HepG2 (cell line): ENCODE data around the gene FKBP1A. TPM values are rescaled to one million over a fixed set of nuclear protein-coding genes. Genes with fewer than 3 reads are reported as not detected.

Source experiments
- ATAC-seq: fragments of 200-7000 bp; cut with Tn5 transposase; 3 replicates; pipeline ENCODE4 v1.9.1; 2020; ENCODE audit warnings: mild to moderate bottlenecking, moderate library complexity
- BruUV-seq: library from RNA; stranded (reverse); fragments of 400-500 nt; replicated peaks from 2 replicates; lab custom pipeline; 2021; lab: Mats Ljungman, UMichigan
- CTCF ChIA-PET: fragments of 300-600 bp; formaldehyde crosslinking; extraction: SDS; loops from one replicate; lab custom pipeline; 2021; ENCODE audit warnings: low total read pairs, inconsistent platforms, low intra/inter-chr PET ratio; lab: Yijun Ruan, JAX
- POLR2A ChIA-PET: fragments of 350-600 bp; sonication (Branson Sonifier 250); formaldehyde crosslinking; loops from one replicate; lab custom pipeline; 2020; ENCODE audit warnings: antibody characterized with exemption, inconsistent platforms; lab: Yijun Ruan, JAX
- DNase-seq: peaks from one replicate; pipeline ENCODE4 v3.0.0-alpha.2; 2015; ENCODE audit warnings: low spot score
- FAIRE-seq: peaks from 3 replicates; lab custom pipeline; 2011; peaks lifted over from hg19 to GRCh38; lab: Jason Lieb, UNC
- H2AFZ ChIP-seq: one replicate; pipeline ENCODE4 v1.6.1; 2011; ENCODE audit warnings: low read length, inconsistent platforms
- H3K27ac ChIP-seq: fragments of 300-600 bp; 3 replicates; pipeline ENCODE4 v1.8.0; 2011; ENCODE audit warnings: mixed run types, mild to moderate bottlenecking, mixed read lengths, low read length, inconsistent platforms; ENCODE audit not compliant: insufficient read depth; ENCODE audit errors: extremely low read length
- H3K27me3 ChIP-seq, 2 experiments: fragments of 200-600 bp in 1 of 2; 2 replicates in 1 of 2; 3 replicates in 1 of 2; pipeline versions ENCODE4 v1.6.0 to v1.8.0; 2011; ENCODE audit warnings: low read length in 2 of 2, mild to moderate bottlenecking in 2 of 2, moderate library complexity in 2 of 2, inconsistent platforms in 1 of 2; ENCODE audit not compliant: insufficient read depth in 2 of 2, control insufficient read depth in 1 of 2
- H3K36me3 ChIP-seq, 2 experiments: fragments of 200-600 bp in 1 of 2; replicated peaks in 1 of 2; 2 replicates in 1 of 2; 3 replicates in 1 of 2; pipeline versions ENCODE4 v1.5.1 to v1.8.0; 2011; ENCODE audit warnings: low read length in 2 of 2, inconsistent platforms in 1 of 2; ENCODE audit not compliant: insufficient read depth in 2 of 2, control insufficient read depth in 1 of 2
- H3K4me1 ChIP-seq: 2 replicates; pipeline ENCODE4 v1.5.1; 2012; ENCODE audit warnings: low read length, inconsistent platforms; ENCODE audit not compliant: insufficient read depth
- H3K4me2 ChIP-seq: 2 replicates; pipeline ENCODE4 v1.6.0; 2011; ENCODE audit warnings: low read depth, low read length, inconsistent platforms
- H3K4me3 ChIP-seq, 3 experiments: fragments of 200-600 bp in 1 of 3; sonication (generic), shearing (Covaris generic) in 1 of 3; replicated peaks in 1 of 3; 2 replicates each; pipeline ENCODE4 v1.5.1; 2011 to 2016; ENCODE audit warnings: low read length in 3 of 3, inconsistent platforms in 2 of 3, low read depth in 2 of 3, mild to moderate bottlenecking in 2 of 3, control low read depth in 1 of 3, mixed read lengths in 1 of 3; ENCODE audit not compliant: insufficient read depth in 1 of 3
- H3K79me2 ChIP-seq: one replicate; pipeline ENCODE4 v1.6.1; 2011; ENCODE audit warnings: low read length, inconsistent platforms; ENCODE audit not compliant: insufficient read depth
- H3K9ac ChIP-seq: 2 replicates; pipeline ENCODE4 v1.6.0; 2011; ENCODE audit warnings: mild to moderate bottlenecking, low read depth, low read length, inconsistent platforms; ENCODE audit not compliant: insufficient read depth
- H3K9me3 ChIP-seq: 2 replicates; pipeline ENCODE4 v1.5.1; 2012; ENCODE audit warnings: mild to moderate bottlenecking, low read length
- H4K20me1 ChIP-seq: 2 replicates; pipeline ENCODE4 v1.6.0; 2011; ENCODE audit warnings: inconsistent platforms, mild to moderate bottlenecking, low read length, moderate library complexity; ENCODE audit not compliant: insufficient read depth
- BRF2 ChIP-seq: sonication (generic); formaldehyde crosslinking; IDR thresholded peaks from 2 replicates; pipeline ENCODE4 v1.8.1; 2022; ENCODE audit warnings: mild to moderate bottlenecking, missing genetic modification reagents
- CENPBD1 ChIP-seq: sonication (generic); formaldehyde crosslinking; IDR thresholded peaks from 2 replicates; pipeline ENCODE4 v1.8.0; 2022; ENCODE audit warnings: missing genetic modification reagents, low read depth, mild to moderate bottlenecking, borderline replicate concordance
- CREB1 ChIP-seq, 2 experiments: fragments of 450-650 bp in 1 of 2; IDR thresholded peaks; 2 replicates each; pipeline ENCODE4 v1.6.1; 2016 to 2017; ENCODE audit warnings: control low read depth in 1 of 2, mild to moderate bottlenecking in 1 of 2, missing compliant biosample characterization in 1 of 2, missing genetic modification characterization in 1 of 2
- FOXP1 ChIP-seq, 2 experiments: fragments of 450-650 bp in 1 of 2; IDR thresholded peaks; 2 replicates each; pipeline ENCODE4 v1.6.1; 2017 to 2018; ENCODE audit warnings: antibody characterized with exemption in 1 of 2
- GABPA ChIP-seq, 2 experiments: IDR thresholded peaks; 2 replicates each; pipeline ENCODE4 v1.6.1; 2011 to 2016; ENCODE audit warnings: low read depth in 2 of 2, low read length in 1 of 2, missing biosample characterization in 1 of 2, missing genetic modification characterization in 1 of 2
- ISX ChIP-seq: sonication (generic); formaldehyde crosslinking; conservative IDR thresholded peaks from 2 replicates; pipeline ENCODE4 v1.5.0; 2020; ENCODE audit warnings: missing genetic modification reagents
- JUNB ChIP-seq: sonication (generic); formaldehyde crosslinking; IDR thresholded peaks from 2 replicates; pipeline ENCODE4 v1.8.0; 2022; ENCODE audit warnings: missing genetic modification reagents, mild to moderate bottlenecking, borderline replicate concordance
- MXD1 ChIP-seq: sonication (generic); formaldehyde crosslinking; IDR thresholded peaks from 2 replicates; pipeline ENCODE4 v1.4.0; 2020; ENCODE audit warnings: mild to moderate bottlenecking, missing genetic modification reagents
- POLR2A ChIP-seq, 2 experiments: IDR thresholded peaks; 2 replicates each; pipeline ENCODE4 v1.6.1; 2011; ENCODE audit warnings: low read depth in 2 of 2, low read length in 2 of 2, mild to moderate bottlenecking in 1 of 2, moderate library complexity in 1 of 2; ENCODE audit not compliant: insufficient read depth in 1 of 2
- TARDBP ChIP-seq: sonication (generic); formaldehyde crosslinking; IDR thresholded peaks from 2 replicates; pipeline ENCODE4 v1.8.0; 2022; ENCODE audit warnings: mild to moderate bottlenecking, missing genetic modification reagents
- TIGD3 ChIP-seq: sonication (generic); formaldehyde crosslinking; IDR thresholded peaks from 2 replicates; pipeline ENCODE4 v1.5.1; 2020; ENCODE audit warnings: mild to moderate bottlenecking, missing genetic modification reagents, borderline replicate concordance
- ZFP36L1 ChIP-seq: sonication (generic); formaldehyde crosslinking; IDR thresholded peaks from 2 replicates; pipeline ENCODE4 v1.8.0; 2022; ENCODE audit warnings: mild to moderate bottlenecking, missing genetic modification reagents, moderate library complexity
- ZNF12 ChIP-seq: sonication (generic); formaldehyde crosslinking; IDR thresholded peaks from 2 replicates; pipeline ENCODE4 v1.5.0; 2020; ENCODE audit warnings: missing genetic modification reagents
- ZNF3 ChIP-seq: IDR thresholded peaks from 2 replicates; pipeline ENCODE4 v1.7.0; 2017; ENCODE audit warnings: inconsistent platforms
- ZNF34 ChIP-seq: sonication (generic); formaldehyde crosslinking; IDR thresholded peaks from 2 replicates; pipeline ENCODE4 v1.4.0; 2020; ENCODE audit warnings: mild to moderate bottlenecking, missing genetic modification reagents, borderline replicate concordance
- ZNF414 ChIP-seq: sonication (generic); formaldehyde crosslinking; IDR thresholded peaks from 2 replicates; pipeline ENCODE4 v1.5.0; 2020; ENCODE audit warnings: missing genetic modification reagents
- ZNF615 ChIP-seq: sonication (generic); formaldehyde crosslinking; IDR thresholded peaks from 2 replicates; pipeline ENCODE4 v1.5.0; 2020; ENCODE audit warnings: mild to moderate bottlenecking, missing genetic modification reagents, borderline replicate concordance
- ZNF691 ChIP-seq: sonication (generic); formaldehyde crosslinking; IDR thresholded peaks from 2 replicates; pipeline ENCODE4 v1.4.0; 2020; ENCODE audit warnings: missing genetic modification reagents, low read depth, mild to moderate bottlenecking, borderline replicate concordance
- ZNF773 ChIP-seq: sonication (generic); formaldehyde crosslinking; IDR thresholded peaks from 2 replicates; pipeline ENCODE4 v1.4.0; 2020; ENCODE audit warnings: missing genetic modification reagents, borderline replicate concordance
- WGBS: methylation state at CpG from one replicate; pipeline ENCODE4 v1.1.6; 2017; ENCODE audit warnings: low lambda C conversion rate; 5-methylcytosine and 5-hydroxymethylcytosine counted together
- in situ Hi-C: cut with HindIII; loops from 2 replicates; pipeline ENCODE4 v1.10.0; 2017; ENCODE audit warnings: low pct_unique_long_range_greater_than_20kb; ENCODE audit not compliant: extremely low pct_ligation_motif_present
- intact Hi-C: fragments of 100-400 bp; cut with micrococcal nuclease; formaldehyde crosslinking; loops from one replicate; pipeline ENCODE4 v1.10.0; 2022; ENCODE audit not compliant: unreplicated experiment
- polyA plus RNA-seq, 8 experiments: library from polyadenylated mRNA; depleted of rRNA in 3 of 8; stranded (reverse) in 7 of 8; unstranded in 1 of 8; fragments of >200 nt; fragmentation: Illumina TruSeq in 4 of 8; extraction: Trizol in 4 of 8; gene quantifications; 2 replicates each; pipeline versions ENCODE4 v1.2.1 to v1.2.3, GENCODE V29; 2011 to 2016; ENCODE audit warnings: low read depth in 4 of 8, missing spikeins in 1 of 8, mixed read lengths in 1 of 8; ENCODE audit not compliant: insufficient read depth in 1 of 8
- total RNA-seq, 5 experiments: library from RNA; depleted of rRNA; stranded (reverse); fragments of >200 nt; fragmentation: Illumina TruSeq; extraction: Trizol; gene quantifications; 2 replicates each; pipeline ENCODE4 v1.2.3, GENCODE V29; 2016; ENCODE audit warnings: low read depth in 1 of 5

The FKBP1A gene
- total and polyA plus RNA-seq, 2 of the 13 experiments (the other 11 are each of a cell fraction or from before 2014, with no cell fraction given) = 119 to 468 TPM

- intact Hi-C loops (loop anchor here (5.0 kb wide), 1 partner anchor 37 kb away; the partner anchor contains the start of gene SDCBP2), in situ Hi-C loops (no loop called here)
- no peak for TF ChIP-seq ZFP36L1 (CRISPR knock-in tag)
- no peak for TF ChIP-seq BRF2 (CRISPR knock-in tag)
- TF ChIP-seq TARDBP (CRISPR knock-in tag) = no peak
- TF ChIP-seq GABPA (IDR thresholded peaks at IDR 0.05; ENCODE audit: low read depth, low read length) = no peak
- TF ChIP-seq GABPA (CRISPR knock-in tag; IDR thresholded peaks at IDR 0.05; ENCODE audit: low read depth) = no peak
- no peak for TF ChIP-seq ZNF12 (CRISPR knock-in tag)
- no peak for TF ChIP-seq FOXP1 (IDR thresholded peaks at IDR 0.05)
- no peak for TF ChIP-seq FOXP1 (CRISPR knock-in tag; IDR thresholded peaks at IDR 0.05)
- no peak for TF ChIP-seq ZNF414 (CRISPR knock-in tag)
- TF ChIP-seq POLR2A (IDR thresholded peaks at IDR 0.05; ENCODE audit: insufficient read depth in 1 of 2, low read depth in 2 of 2, low read length in 2 of 2) = no peak
- TF ChIP-seq ZNF691 = no peak
- no peak for TF ChIP-seq CREB1 (IDR thresholded peaks at IDR 0.05)
- TF ChIP-seq CREB1 (CRISPR knock-in tag; IDR thresholded peaks at IDR 0.05) = no peak
- TF ChIP-seq TIGD3 (CRISPR knock-in tag) = no peak
- no peak for TF ChIP-seq CENPBD1 (CRISPR knock-in tag)
- no peak for TF ChIP-seq ZNF773 (CRISPR knock-in tag)
- TF ChIP-seq ZNF615 (CRISPR knock-in tag) = no peak
- no peak for TF ChIP-seq MXD1 (CRISPR knock-in tag)
- no peak for TF ChIP-seq JUNB
- TF ChIP-seq ZNF3 = no peak
- no peak for TF ChIP-seq ZNF34 (CRISPR knock-in tag)
- TF ChIP-seq ISX = no peak
- no peaks in the 10 kb centered on the region for H3K9me3 ChIP-seq
- H2AFZ ChIP-seq = no peak overlapping the region
- BruUV-seq = no TSS peak
- 96% methylated on average over 2 of the region's 2 CpGs for whole genome bisulfite sequencing
- ChIA-PET CTCF (no interaction called here), POLR2A (no interaction called here)
- no peak for FAIRE-seq
- H3K27me3 ChIP-seq = no peaks in the 10 kb centered on the region
- no peak overlapping the region for H3K4me2 ChIP-seq
- no peak for ATAC-seq
- H3K4me3 ChIP-seq = no peak overlapping the region
- no peak overlapping the region for H3K27ac ChIP-seq
- no peaks in the 10 kb centered on the region for H4K20me1 ChIP-seq
- DNase-seq = no peak
- no peak overlapping the region for H3K9ac ChIP-seq
- peaks cover 5% of the 10 kb centered on the region; the same call in 1 of the 2 replicates for H3K4me1 ChIP-seq
- H3K79me2 ChIP-seq = no peaks in the 10 kb centered on the region
- peaks cover 13 to 52% of the 10 kb centered on the region in 2 experiments for H3K36me3 ChIP-seq
Measured at GRCh38 chr20:1364106-1364505, 28.7 kb downstream of the FKBP1A start.
